Hepatocyte (in vitro differentiated cells): Measurements from ENCODE around the gene DDR1. TPM values are rescaled to one million over a fixed set of nuclear protein-coding genes. Genes with fewer than 3 reads are reported as not detected.

Experiments used
- DNase-seq: peaks from one replicate; pipeline ENCODE4 v3.0.0-alpha.2; 2016; ENCODE audit warnings: low spot score
- H2AFZ ChIP-seq: fragments of 200-600 bp; sonication (generic); 2 replicates; pipeline ENCODE4 v1.6.0; 2016; ENCODE audit warnings: antibody characterized with exemption, mild to moderate bottlenecking
- H3K27ac ChIP-seq: fragments of 200-600 bp; sonication (generic); 2 replicates; pipeline ENCODE4 v1.5.1; 2016; ENCODE audit warnings: mild to moderate bottlenecking
- H3K27me3 ChIP-seq: fragments of 200-600 bp; sonication (generic); 2 replicates; pipeline ENCODE4 v1.6.1; 2016
- H3K36me3 ChIP-seq: fragments of 200-600 bp; sonication (generic); replicated peaks from 2 replicates; pipeline ENCODE4 v1.5.1; 2016; ENCODE audit warnings: low read depth; ENCODE audit not compliant: insufficient read depth
- H3K4me1 ChIP-seq: fragments of 200-600 bp; sonication (generic); 2 replicates; pipeline ENCODE4 v1.5.1; 2016; ENCODE audit warnings: mild to moderate bottlenecking, moderate library complexity; ENCODE audit not compliant: insufficient read depth
- H3K4me2 ChIP-seq: fragments of 200-600 bp; sonication (generic); 2 replicates; pipeline ENCODE4 v1.6.0; 2016
- H3K4me3 ChIP-seq: fragments of 200-600 bp; sonication (generic); 2 replicates; pipeline ENCODE4 v1.5.1; 2016; ENCODE audit warnings: mild to moderate bottlenecking
- H3K79me2 ChIP-seq: fragments of 200-600 bp; sonication (generic); 2 replicates; pipeline ENCODE4 v1.6.0; 2017; ENCODE audit warnings: mild to moderate bottlenecking
- H3K9me2 ChIP-seq: fragments of 200-600 bp; sonication (generic); replicated peaks from 2 replicates; pipeline ENCODE4 v1.6.0; 2017; ENCODE audit warnings: mild to moderate bottlenecking; ENCODE audit not compliant: insufficient read depth
- H3K9me3 ChIP-seq: fragments of 200-600 bp; sonication (generic); 2 replicates; pipeline ENCODE4 v1.5.1; 2016; ENCODE audit warnings: low read depth, mild to moderate bottlenecking
- H4K20me1 ChIP-seq: fragments of 200-600 bp; sonication (generic); 2 replicates; pipeline ENCODE4 v1.6.0; 2016; ENCODE audit warnings: mild to moderate bottlenecking; ENCODE audit not compliant: insufficient read depth, poor library complexity, severe bottlenecking
- EZH2 ChIP-seq: fragments of 200-600 bp; sonication (generic); IDR thresholded peaks from 2 replicates; pipeline ENCODE4 v1.6.1; 2016; ENCODE audit warnings: antibody characterized with exemption, mild to moderate bottlenecking, borderline replicate concordance
- EZH2phosphoT487 ChIP-seq: fragments of 200-600 bp; sonication (generic); IDR thresholded peaks from one replicate; pipeline ENCODE4 v1.6.1; 2018; ENCODE audit warnings: antibody characterized with exemption, mild to moderate bottlenecking, low read depth, moderate library complexity; ENCODE audit not compliant: unreplicated experiment, severe bottlenecking
- WGBS: methylation state at CpG from one replicate; pipeline ENCODE4 v1.1.6; 2016; ENCODE audit warnings: low lambda C conversion rate; ENCODE audit errors: missing lambda C conversion rate; 5-methylcytosine and 5-hydroxymethylcytosine counted together
- polyA plus RNA-seq: library from polyadenylated mRNA; unstranded; fragments of >200 nt; fragmentation: Nextera tagmentation; extraction: Ambion mirVana; gene quantifications from 2 replicates; pipeline ENCODE4 v1.2.1, GENCODE V29; 2016
- total RNA-seq: library from RNA; depleted of rRNA; stranded (reverse); fragments of >200 nt; gene quantifications from 2 replicates; pipeline ENCODE4 v1.2.3, GENCODE V29; 2014
- TF ChIP-seq, protein P1 (sequence below): fragments of 200-600 bp; sonication (generic); IDR thresholded peaks from 2 replicates; pipeline ENCODE4 v1.5.1; 2016; ENCODE audit warnings: antibody characterized with exemption, mild to moderate bottlenecking; ENCODE audit not compliant: poor library complexity

DDR1 gene
- total and polyA plus RNA-seq, 2 experiments from 2014 or later, result 94.4 TPM

DNA sequence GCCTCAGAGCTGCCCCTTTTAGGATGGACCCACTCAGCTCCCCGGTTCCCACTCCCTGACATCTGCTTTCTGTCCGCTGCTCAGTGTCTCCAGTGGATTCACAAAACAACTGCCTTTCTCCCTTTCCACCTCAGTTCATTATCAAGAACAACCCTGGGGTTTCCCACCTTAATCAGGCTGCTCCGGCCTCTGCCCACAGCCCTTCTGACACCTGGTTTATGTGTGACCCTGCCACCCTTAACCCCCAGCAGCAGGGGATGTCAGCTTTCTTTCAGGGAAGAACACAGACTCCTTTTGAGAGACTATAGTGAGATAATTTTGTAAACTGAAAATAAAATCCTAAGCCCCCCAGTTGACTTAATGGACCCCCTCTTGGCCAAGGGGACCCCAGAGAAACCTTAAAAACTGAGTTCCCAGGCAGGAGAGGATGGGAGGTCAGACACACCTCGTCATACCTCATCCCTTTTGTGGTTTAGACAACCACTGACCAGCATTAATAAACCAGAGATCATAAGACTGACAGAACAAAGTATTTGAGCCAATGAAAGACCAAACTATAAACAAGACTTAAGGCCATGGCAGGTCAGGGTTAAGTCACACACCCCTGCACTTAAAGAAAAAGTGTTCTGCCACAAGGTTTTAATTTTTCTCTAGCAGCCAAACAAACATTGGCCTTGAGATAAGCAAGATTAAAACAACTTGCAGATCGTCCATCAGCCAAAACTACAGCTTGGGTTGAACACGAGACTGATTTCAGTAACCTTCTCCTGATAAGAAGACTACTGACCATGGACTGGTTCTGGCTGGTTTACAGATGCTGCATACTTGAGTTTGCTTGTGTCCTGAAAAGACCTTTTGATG, 42.4 kb upstream of the DDR1 start:
- WGBS, result 53% methylated on average over 6 of the region's 6 CpGs
- peak overlapping the region; percentile 48 for H3K27ac ChIP-seq

DNA sequence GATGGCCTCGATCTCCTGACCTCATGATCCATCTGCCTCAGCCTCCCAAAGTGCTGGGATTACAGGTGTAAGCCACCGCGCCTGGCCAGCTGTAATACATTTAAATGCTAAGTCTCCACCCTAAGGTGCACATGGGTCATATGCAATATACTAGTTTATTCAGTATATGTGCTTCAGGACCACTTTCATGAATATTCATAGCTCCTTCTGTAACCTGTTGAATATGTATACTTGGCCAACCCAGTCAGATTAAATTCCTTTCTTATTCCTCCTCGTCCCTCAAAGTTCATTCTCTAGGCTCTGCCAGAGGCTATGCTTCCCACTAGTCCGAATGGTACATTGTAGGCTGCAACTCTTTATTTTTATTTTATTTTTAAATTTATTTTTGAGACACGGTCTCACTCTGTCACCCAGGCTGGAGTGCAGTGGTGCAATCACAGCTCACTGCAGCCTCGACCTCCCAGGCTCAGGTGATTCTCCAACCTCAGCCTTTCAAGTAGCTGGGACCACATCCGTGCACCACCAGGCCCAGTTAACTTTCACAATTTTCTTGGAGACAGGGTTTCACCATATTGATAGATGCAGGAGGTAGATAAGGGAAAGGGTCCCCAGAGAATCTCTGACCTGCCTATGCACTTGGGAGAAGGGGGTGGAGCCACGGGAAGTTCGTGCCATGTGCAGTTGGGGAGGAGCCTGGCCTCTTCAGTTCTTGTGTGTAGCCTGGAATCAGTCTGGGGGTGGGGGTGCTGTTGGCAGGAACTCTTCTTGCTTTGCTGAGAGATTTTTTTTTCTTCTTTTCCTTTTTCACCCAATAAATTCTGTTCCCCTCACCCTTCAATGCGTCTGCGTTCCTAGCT, 41.3 kb upstream of the DDR1 start:
- DNase-seq, result peak; percentile 51
- WGBS, result 79% methylated on average over 12 of the region's 12 CpGs
- Histone ChIP-seq H3K9me2 (no peaks in the 10 kb centered on the region), H2AFZ (no peak overlapping the region), H3K4me3 (no peak overlapping the region), H3K9me3 (no peaks in the 10 kb centered on the region), H3K36me3 (no peaks in the 10 kb centered on the region), H3K79me2 (no peaks in the 10 kb centered on the region), H3K4me2 (no peak overlapping the region), H3K4me1 (peaks cover 28% of the 10 kb centered on the region), H3K27me3 (no peaks in the 10 kb centered on the region), H4K20me1 (no peaks in the 10 kb centered on the region), H3K27ac (peak overlapping the region; percentile 75)
- no peak for TF ChIP-seq EZH2
- TF ChIP-seq, protein P1, sequence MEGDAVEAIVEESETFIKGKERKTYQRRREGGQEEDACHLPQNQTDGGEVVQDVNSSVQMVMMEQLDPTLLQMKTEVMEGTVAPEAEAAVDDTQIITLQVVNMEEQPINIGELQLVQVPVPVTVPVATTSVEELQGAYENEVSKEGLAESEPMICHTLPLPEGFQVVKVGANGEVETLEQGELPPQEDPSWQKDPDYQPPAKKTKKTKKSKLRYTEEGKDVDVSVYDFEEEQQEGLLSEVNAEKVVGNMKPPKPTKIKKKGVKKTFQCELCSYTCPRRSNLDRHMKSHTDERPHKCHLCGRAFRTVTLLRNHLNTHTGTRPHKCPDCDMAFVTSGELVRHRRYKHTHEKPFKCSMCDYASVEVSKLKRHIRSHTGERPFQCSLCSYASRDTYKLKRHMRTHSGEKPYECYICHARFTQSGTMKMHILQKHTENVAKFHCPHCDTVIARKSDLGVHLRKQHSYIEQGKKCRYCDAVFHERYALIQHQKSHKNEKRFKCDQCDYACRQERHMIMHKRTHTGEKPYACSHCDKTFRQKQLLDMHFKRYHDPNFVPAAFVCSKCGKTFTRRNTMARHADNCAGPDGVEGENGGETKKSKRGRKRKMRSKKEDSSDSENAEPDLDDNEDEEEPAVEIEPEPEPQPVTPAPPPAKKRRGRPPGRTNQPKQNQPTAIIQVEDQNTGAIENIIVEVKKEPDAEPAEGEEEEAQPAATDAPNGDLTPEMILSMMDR, result no peak
- no peak for TF ChIP-seq EZH2phosphoT487

More for the DNA sequence above, 42.4 kb upstream of the DDR1 start:
- Histone ChIP-seq H3K4me3 (no peak overlapping the region), H3K36me3 (no peaks in the 10 kb centered on the region), H3K9me2 (no peaks in the 10 kb centered on the region), H3K79me2 (no peaks in the 10 kb centered on the region), H3K4me2 (no peak overlapping the region), H3K9me3 (no peaks in the 10 kb centered on the region), H3K4me1 (peaks cover 24% of the 10 kb centered on the region), H2AFZ (no peak overlapping the region), H4K20me1 (no peaks in the 10 kb centered on the region), H3K27me3 (no peaks in the 10 kb centered on the region)
- TF ChIP-seq, protein P1, result no peak
- TF ChIP-seq EZH2phosphoT487 (no peak), EZH2 (no peak)
- peak; percentile 52 for DNase-seq

DNA sequence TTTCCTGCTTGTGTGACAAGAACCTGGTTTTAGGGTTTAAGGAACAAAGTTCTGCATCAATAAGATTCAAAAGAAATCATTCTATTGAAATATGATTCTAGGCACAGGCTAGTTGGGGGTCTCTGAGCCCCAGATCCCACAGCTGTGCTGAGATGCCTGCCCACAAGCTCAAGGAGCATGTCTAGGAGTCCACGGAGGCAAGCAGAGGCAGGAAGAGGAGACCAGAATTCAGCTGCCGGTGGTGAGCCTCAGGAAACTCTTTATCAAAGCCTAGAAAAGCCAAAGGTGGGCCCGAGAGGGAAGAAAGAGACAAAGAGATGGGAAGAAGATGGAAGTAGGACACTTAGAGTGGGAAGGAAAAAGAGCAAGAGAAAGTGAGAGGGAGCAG, 40.7 kb upstream of the DDR1 start:
- Histone ChIP-seq H3K79me2 (no peaks in the 10 kb centered on the region), H4K20me1 (no peaks in the 10 kb centered on the region), H2AFZ (no peak overlapping the region), H3K36me3 (no peaks in the 10 kb centered on the region), H3K9me3 (no peaks in the 10 kb centered on the region), H3K27ac (peak overlapping the region; percentile 75), H3K27me3 (no peaks in the 10 kb centered on the region), H3K4me2 (peak overlapping the region; percentile 49), H3K9me2 (no peaks in the 10 kb centered on the region), H3K4me3 (no peak overlapping the region), H3K4me1 (peaks cover 28% of the 10 kb centered on the region)
- no peak for DNase-seq
- TF ChIP-seq EZH2 (no peak), EZH2phosphoT487 (no peak)
- TF ChIP-seq, protein P1, result no peak
- 54% methylated on average over 3 of the region's 3 CpGs for WGBS
